ENCODE data around the gene MS4A10.

- no peak for TF ChIP-seq CTCF (IDR thresholded peaks at IDR 0.05 in 8 of 11, conservative IDR thresholded peaks at IDR 0.05 in 3 of 11)
- no peak for TF ChIP-seq POLR2AphosphoS5 (IDR thresholded peaks at IDR 0.05)
- TF ChIP-seq POLR2A (IDR thresholded peaks at IDR 0.05): no peak
These were observed 751 bp downstream of the MS4A10 start for GRCh38 chr11:60785806-60786361.

Data from spleen (tissue), 7 donors.